TTC549 (cell line): ENCODE measurements around the gene SMG1.
"Not testable (repeated sequence)": the region's sequence is repeated elsewhere in the genome, so short reads cannot be mapped to it uniquely, and the experiment has no call there.

Source experiments
- FAIRE-seq: peaks from 2 replicates; lab custom pipeline; 2012; peaks lifted over from hg19 to GRCh38; lab: Jason Lieb, UNC

SMG1 gene

DNA sequence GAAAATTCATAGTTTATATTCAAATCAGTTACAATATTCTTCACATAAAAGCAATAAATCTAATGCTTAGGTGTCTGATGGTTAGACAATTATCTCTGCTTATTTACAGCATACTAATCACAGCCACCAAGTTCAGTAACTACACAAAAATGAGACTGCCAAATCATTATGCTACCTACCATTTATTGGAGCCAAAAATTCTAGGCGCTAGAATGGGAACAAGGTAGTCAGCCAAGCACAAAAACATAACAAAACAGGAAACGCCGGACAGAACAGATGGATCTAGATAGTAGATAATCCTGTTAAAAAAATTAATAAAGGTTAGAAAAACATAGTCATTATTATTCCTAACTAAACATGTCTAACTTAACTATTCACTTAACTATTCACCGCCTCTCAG is 128.5 kb downstream of the SMG1 start:
- FAIRE-seq = no peak

DNA sequence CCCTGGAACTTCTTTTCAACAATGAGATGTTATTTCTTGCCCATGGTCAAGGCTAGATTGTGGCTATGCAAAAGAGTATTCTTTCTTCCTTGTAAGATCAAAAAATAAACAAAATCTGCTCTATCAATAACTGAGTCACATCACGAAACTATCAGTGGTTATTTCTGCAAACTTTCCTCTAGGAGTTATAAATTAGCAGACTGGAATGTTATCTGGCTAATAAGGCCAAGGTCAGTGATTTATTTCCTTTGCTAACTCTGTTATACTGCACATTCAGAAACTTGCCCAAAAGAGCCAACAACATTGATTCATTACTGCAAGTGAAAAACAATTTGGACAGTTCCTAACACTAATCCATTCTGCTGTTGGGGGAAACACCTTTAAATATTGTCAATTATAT is 129.8 kb downstream of the SMG1 start:
- FAIRE-seq = no peak

DNA sequence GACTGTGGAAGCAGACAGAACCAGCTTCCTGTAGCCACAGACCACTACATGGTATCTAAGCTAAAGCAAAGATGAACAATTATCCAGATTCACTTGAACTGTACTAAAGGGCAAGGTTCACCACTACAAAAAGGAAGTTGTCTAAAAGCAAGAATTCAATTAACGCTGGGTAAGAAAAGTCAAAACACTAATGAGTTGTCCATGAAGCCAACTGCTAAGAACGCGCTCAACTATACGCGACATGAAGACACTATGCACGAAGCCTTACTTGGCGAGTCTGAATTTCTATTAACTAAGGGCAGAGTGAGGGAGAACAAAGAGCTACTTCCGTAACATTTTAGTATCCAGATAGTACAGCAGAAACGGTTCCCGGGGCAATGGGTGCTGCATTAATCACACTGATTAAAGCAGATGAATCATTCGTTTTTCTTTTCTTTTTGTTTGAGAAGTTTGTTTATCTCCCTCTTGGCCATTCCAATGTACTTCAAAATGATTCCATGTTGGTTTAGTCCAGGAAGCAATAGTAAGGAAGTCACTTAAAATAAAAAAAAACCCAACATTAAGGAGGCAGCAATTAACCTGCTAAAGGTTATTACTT is 133.3 kb downstream of the SMG1 start:
- FAIRE-seq = no peak

DNA sequence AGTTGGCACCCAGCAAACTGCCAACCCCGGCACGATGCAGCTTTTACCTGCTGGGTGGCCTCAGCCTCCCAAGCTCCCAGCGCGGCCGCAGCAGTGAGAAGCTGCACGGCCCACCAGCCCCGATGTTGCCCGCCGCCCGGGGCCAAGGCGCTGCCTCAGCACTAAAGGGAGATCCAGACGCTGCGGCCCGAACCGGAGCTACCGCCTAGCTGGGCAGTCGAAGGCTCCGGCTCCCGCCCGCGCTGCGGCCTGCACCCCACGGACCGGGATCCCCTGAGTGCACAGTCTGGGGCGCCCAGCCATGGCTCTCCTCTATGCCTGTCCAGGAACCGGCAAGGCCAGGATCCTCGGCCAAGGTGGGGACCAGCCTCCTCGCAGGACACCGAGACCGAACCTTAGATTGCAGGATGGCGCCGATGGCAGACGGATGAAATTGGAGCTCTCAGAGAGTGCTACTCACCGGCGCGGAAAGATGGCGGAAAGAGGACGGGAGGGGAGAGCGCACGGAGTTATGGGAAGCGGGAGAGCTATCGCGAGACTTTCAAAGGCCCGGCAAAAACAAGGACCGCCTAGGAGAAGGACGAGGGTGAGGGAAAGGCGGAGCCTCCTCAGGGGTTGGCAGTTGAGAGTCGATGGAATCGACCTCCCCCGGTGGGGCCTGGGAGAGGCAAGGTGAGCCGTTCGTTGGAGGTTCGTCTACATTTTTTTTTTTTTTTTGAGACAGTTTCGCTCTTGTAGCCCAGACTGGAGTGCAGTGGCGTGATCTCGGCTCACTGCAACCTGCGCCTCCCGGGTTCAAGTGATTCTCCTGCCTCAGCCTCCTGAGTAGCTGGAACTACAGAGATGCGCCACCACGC is 136.1 kb downstream of the SMG1 start, which contains the start of gene RPS15A:
Gene RPS15A, minus strand, starts transcription at position 485 of the 857 bp plus-strand sequence. CDS start 1,221 bp downstream, outside the sequence.
- peak; percentile 67 for FAIRE-seq

DNA sequence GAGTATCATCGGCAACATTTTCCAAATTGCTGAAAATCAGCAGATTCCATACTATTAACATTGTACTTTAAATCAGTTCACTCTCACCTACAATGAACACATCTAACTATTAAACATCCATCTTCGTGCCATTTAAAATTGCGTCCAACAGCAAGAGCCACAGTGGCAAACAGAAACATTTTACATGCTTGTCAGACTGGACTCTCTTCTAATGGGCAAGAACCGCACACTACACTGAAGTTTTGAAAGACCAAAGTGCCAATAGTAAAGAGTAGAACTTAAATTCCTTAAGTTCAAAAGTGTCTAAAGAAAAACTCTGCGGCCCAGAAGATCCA is 136.7 kb downstream of the SMG1 start:
- no peak for FAIRE-seq

DNA sequence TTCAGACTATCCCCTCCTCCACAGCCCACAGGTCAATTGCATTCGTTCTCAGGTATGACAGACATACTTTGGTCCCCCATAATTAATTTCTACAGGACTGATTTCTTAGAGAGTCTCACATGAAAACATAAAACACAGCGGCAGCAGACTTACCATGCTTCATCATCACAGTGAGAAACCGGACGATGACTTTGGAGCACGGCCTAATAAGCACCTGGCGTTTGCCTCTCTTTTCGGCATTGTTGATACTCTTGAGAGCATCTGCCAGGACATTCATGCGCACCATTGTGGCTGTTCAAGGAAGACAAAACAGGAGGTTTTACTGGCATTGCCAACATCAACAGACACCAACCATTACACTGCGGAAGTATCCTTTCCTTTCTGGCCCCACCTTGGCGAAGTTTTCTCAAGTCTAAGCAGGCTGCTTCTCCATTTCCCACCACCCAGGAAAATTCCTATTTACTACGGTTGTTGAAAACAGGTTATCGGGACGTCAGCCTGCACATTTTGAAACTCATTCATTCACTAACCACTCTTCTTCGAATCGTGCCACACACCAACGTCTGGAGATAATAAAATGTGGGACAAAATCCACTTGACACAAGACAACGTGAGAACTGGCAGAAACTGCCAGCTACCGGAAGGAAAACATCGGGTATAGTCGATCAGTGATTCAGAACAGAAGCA is 137.2 kb downstream of the SMG1 start:
- FAIRE-seq = no peak

DNA sequence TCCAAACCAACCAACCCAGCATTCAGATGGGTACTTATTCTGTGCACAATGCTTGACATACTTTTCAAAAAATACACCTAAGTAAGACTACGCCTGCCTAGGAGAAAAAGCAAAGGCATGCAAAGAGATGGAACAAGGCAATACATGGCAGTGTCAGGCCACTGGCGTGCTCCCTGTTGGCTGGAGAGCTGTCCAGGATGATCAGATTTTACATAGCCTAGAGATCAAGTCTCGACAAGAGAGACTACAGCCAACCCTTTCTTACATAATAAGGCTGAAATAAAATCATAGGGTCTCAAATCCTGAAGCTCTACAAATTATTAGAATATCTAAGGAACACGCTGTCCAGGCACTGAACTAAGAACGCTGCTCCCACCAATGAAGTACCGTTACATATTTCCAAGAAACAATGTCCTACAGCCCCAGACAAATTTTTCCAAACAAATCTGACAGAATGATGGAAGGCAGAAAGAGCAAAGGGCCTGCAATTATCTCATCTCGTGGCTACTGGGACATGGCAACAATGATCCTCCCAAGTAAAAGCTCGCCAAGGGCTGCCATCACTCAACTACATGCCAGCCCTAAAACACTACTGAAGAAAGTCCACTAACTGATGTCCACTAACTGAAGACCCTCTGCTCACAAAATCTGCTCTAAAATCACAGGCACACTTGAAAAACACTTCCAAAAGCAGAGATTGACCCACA is 141.1 kb downstream of the SMG1 start:
- no peak for FAIRE-seq

DNA sequence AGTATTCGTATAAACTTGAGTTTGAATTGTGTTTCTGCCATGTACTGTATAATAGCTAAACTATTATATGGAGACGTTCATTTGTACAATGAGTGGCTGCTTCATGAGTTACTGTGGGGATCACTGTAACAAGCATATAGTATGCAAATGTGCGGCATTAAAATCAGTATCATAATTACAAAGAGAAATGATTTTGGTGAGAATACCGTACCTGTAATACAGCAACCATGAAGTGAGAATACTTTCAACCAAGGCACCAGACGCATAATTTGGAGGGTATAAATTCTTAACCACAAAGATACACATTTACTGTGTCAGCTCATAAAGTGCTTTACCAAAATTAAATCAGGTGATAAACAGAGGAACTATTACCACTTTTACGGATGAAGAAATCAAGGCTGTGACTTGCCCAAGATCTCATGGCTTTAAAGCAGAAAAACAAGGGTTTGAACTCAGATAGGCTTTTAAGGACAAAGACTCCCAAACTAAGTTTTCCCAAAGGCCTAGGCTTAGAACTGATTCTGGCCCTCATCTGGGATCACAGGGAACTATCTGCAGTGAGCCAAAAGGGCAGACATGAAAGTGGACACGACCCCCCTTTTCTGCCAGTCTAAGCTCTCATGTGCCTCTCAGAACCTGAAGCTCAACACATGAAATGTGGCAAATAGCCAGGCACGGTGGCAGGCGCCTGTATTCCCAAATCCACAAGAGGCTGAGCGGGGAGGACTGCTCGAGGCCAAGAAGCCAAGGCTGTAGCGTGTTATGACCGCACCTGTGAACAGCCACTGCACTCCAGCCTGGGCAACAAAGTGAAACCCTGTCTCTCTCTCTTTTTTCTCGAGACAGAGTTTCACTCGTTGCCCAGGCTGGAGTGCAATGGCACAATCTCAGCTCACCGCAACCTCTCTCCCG is 142.5 kb downstream of the SMG1 start:
- FAIRE-seq = no peak

DNA sequence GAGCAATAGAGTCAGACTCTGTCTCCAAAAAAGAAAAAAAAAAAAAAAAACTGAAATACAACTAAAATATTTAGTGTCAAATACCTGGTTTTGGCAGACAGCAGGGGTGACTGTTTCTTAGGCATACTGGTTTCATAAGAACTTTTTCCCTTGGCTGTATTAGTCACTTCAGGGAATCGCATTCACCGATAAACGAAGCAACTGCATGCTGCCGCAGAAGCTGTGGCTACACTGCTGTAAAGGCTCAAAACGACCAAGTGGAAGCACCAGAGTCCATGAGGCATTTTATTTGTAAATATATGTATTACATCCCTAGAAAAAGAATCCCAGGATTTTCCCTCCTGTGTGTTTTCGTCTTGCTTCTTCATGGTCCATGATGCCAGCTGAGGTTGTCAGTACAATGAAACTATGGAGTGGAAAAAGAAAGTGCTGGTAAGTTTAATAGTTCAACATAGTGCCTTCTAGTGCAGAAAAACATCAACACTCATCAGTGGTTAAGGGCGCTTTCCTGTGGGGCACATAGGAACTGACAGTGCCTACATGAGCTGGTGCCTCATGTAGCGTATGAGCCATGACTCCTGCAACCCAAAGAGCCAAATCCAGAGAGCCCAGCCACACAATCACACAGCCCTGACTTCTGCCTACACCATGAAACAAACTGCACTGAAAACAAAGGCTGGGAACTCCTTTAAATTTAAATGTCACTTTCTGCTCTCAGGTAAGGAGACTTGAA is 143.3 kb downstream of the SMG1 start:
- no peak for FAIRE-seq

DNA sequence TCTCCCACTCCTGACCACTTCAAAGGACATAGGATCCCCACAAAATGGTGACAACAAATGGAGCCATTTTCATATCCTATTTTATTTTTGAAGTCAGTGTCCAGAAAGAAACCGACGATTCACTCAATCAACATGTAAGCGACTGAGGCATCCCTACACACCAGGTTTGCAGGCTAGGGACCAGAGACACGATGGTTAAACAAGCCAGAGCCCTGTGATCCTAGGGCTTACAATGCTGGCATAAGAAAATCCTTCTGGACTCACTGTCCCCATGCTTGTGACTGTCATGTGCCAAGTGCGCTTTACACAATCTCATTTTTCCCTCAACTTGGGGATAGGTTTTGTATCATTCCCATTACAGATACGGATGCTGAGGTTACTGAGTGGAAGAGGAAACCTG is 145.0 kb downstream of the SMG1 start:
- not testable (repeated sequence) for FAIRE-seq

DNA sequence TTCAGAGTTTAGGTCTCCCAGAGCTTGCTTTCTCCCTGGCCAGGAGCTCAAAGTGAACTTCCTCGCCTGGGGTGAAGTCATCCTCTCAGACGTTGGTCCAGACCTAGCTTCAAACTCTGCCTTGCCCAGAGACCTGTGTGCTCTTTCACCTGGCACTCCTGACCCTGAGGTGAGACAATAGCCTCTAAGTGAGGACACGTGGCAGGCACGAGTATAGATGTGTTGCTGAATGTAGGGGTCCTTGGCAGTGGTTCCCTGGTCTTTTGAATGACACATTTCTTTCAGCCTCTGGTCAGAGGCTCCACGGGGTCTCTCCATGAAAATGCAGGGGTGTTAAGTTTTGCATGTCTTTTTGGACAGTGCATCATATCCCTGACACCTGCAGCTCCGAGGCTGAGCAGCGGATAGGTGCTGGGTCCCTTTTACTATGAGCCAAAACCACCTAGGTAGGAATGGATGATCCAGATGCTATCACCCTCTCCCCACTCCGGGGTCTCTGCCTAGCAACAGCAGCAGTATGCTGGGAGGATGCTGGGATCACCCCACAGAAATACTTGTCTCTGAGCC is 145.7 kb downstream of the SMG1 start:
- FAIRE-seq = not testable (repeated sequence)

DNA sequence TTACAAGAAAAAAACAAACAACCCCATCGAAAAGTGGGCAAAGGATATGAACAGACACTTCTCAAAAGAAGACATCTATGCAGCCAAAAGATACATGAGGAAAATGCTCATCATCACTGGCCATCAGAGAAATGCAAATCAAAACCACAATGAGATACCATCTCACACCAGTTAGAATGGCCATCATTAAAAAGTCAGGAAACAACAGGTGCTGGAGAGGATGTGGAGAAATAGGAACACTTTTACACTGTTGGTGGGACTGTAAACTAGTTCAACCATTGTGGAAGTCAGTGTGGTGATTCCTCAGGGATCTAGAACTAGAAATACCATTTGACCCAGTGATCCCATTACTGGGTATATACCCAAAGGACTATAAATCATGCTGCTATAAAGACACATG is 148.5 kb downstream of the SMG1 start:
- FAIRE-seq = not testable (repeated sequence)

DNA sequence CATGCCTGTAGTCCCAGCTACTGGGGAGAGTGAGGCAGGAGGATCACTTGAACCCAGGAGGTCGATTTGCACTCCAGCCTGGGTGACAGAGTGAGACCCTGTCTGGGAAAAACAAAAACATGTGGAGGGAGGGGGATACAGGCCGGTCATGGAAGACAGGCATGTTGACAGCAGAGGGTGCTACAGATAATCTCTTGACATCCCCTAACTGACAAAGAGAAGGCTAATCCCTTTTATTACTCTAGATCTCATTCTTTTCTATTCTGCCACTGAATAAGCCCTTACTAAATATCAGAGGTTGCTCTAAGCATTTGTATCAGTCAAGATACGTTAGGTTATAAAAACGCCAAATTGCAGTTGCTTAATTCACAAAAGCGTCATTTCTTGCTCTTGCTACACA is 149.9 kb downstream of the SMG1 start:
- FAIRE-seq = not testable (repeated sequence)

DNA sequence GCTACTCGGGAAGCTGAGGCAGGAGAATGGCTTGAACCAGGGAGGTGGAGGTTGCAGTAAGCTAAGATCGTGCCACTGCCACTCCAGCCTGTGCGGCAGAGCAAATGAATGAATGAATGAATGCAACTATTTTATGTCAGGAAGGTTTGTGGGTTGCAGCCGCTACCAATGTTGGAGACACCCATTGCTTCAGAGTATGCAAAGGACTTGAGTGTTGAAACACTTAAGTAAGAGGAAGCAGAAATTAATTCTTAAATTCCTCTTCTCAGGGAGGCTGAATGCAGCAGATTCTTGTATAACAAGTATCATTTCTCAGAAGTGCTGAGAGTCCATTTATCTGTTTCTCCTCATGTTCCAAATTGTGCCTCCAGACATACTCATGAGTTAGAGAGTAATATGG is 151.6 kb downstream of the SMG1 start:
- FAIRE-seq = not testable (repeated sequence)

DNA sequence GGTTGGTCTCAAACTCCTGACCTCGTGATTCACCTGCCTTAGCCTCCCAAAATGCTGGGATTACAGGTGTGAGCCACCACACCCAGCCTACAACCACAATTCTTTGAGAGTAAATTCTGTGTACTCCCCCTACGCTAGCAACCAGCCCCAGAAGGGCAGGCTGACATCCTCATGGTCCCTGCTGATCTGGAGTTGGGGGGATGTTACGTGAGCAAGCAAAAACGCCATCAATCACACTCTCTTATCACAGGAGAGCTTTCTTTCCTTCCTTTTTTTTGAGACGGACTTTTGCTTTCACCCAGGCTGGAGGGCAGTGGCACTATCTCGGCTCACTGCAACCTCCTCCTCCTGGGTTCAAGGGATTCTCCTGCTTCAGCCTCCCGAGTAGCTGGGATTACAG is 154.0 kb downstream of the SMG1 start:
- not testable (repeated sequence) for FAIRE-seq

DNA sequence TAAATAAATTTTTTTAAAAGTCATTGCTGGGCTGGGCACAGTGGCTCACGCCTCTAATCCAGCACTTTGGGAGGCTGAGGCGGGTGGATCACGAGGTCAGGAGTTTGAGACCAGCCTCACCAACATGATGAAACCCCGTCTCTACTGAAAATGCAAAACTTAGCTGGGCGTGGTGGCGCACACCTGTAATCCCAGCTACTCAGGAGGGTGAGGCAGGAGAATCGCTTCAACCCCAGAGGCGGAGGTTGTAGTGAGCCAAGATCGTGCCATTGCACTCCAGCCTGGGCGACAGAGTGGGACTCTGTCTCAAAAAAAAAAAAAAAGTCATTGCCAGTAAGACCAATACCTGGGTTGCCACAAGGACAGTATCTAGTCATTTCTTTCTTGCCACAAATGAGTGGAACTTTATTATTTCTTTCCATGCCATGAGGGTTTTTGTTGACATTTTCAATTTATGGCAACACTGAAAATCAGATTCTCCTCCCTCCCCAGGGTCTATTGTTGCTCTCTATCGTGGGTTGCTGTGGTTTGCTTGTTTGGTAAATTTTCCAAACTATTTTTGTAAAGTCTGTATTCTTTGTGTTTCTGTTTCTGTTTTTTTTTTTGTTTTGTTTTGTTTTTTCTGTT is 155.8 kb downstream of the SMG1 start:
- not testable (repeated sequence) for FAIRE-seq

DNA sequence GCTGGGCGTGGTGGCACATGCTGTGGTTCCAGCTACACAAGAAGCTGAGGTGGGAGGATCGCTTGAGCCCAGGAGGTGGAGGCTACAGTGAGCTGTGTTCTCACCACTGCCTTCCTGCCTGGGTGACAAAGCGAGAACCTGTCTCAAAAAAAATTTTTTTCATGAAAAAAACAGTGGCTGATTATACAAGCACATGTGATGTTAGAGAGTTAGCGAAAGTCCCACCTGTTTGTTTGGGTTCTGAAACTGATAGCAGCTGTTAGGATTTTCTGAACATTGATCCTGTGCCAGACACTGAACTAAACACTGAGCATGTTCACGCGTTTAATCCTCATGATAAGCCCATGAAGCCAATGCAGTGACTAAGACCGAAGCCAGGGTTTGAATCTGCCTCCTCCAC is 159.0 kb downstream of the SMG1 start:
- not testable (repeated sequence) for FAIRE-seq

DNA sequence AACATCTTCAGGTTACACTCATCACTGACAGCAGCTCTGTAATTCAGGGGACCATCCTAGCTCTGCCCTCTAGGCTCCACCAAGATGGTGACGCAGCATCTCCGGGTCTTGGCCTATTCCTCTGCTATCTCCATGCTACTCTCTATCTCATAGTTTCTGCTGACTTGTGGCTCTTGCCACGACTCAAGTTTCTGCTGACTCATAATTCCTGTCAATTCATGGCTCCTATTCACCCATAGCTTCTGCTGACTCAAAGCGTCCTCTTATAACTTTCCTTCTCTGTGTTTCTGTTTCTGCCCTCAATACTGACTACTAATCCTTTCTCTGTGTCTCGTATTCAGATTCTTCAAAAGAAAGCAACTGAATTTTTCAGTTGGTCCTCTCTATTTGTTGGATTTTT is 163.5 kb downstream of the SMG1 start:
- FAIRE-seq = not testable (repeated sequence)

DNA sequence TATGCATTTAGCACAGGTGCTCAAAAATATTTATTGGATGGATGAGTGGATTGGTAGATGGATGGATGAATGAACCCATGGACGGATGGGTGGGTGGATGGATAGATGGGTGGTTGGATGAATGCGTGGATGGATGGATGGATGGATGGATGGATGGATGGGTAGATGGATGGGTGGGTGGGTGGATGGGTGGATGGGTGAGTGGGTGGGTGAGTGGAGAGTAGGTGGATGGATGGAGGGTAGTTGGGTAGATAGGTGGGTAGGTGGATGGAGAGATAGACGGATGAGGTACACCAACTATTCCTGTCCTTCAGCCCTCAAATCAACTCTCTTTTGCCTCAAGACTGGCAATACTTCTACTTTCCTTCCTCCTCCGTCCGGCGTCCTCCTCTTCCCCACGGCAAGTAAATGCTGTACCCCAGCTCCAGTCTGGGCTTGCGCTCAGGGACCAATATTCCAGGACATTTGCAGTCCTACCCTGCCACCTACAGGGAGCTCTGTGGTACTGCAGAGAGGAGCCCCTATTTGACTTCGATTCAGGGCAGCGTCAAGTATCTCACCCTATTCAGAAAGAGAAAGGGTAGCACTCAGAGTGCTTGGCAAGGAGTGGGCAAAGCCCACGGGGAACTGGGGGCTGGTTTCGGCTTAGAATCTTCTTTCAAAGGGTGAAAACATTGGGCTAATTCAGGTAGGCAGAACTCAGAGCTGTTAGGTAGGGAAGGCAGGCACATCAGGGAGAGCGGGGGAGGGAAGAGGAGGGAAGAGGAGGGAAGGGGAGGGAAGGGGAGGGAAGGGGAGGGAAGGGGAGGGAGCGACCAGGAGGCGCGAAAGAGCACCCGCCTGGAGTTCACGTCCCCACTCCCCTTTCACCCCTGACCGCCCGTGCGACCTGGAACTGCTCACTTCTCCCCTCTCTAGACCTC is 166.3 kb downstream of the SMG1 start:
- FAIRE-seq = not testable (repeated sequence)
